ENCODE results near the gene SDCCAG8.

DNA sequence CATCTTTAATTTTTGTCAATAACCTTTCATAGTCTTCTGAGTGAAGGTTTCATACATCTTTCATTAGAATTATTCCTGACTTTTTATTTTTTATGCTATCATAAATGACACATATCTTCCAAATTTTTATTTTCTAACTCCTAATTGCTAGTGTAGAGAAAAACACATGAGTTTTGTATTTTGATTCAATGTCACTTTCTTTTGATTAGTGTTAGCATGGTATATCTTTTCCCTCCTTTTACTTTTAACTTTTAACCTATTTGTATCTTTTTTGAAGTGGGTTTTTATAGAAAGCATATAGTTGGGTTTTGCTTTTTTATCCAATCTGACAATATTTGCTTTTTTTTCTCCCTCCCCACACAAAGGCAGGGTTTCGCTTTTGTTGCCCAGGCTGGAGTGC is 43.2 kb downstream of the SDCCAG8 start:
- TF ChIP-seq, protein P1, sequence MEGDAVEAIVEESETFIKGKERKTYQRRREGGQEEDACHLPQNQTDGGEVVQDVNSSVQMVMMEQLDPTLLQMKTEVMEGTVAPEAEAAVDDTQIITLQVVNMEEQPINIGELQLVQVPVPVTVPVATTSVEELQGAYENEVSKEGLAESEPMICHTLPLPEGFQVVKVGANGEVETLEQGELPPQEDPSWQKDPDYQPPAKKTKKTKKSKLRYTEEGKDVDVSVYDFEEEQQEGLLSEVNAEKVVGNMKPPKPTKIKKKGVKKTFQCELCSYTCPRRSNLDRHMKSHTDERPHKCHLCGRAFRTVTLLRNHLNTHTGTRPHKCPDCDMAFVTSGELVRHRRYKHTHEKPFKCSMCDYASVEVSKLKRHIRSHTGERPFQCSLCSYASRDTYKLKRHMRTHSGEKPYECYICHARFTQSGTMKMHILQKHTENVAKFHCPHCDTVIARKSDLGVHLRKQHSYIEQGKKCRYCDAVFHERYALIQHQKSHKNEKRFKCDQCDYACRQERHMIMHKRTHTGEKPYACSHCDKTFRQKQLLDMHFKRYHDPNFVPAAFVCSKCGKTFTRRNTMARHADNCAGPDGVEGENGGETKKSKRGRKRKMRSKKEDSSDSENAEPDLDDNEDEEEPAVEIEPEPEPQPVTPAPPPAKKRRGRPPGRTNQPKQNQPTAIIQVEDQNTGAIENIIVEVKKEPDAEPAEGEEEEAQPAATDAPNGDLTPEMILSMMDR (IDR thresholded peaks at IDR 0.05) = no peak
- TF ChIP-seq POLR2A (IDR thresholded peaks at IDR 0.05) (no peak), POLR2AphosphoS5 (IDR thresholded peaks at IDR 0.05) (no peak), EP300 (IDR thresholded peaks at IDR 0.05) (no peak)

Measured in suprapubic skin (tissue), 4 donors.